HG03175 (cell line): ENCODE measurements around the gene GEN1.
A peak's percentile ranks its signal among the peaks of the same experiment; 100 is the strongest.

Source experiments
- ATAC-seq: cut with Tn5 transposase; IDR thresholded peaks from one replicate; pipeline ENCODE4 v1.9.1; 2021; ENCODE audit warnings: mild to moderate bottlenecking, moderate library complexity; ENCODE audit not compliant: unreplicated experiment

GEN1 gene

GRCh38 chr2:17793296-17793695 is 39.4 kb downstream of the GEN1 start:
- ATAC-seq = no peak

- ATAC-seq = no peak
Observed at GRCh38 chr2:17793803-17794354, 39.9 kb downstream of the GEN1 start.

GRCh38 chr2:17795309-17795708 is 41.4 kb downstream of the GEN1 start:
- no peak for ATAC-seq

- ATAC-seq = no peak
Observed at GRCh38 chr2:17798338-17798737, 44.4 kb downstream of the GEN1 start.

GRCh38 chr2:17799301-17800120 is 45.6 kb downstream of the GEN1 start:
- ATAC-seq = no peak

- ATAC-seq = no peak
Observed at GRCh38 chr2:17800219-17800618, 46.3 kb downstream of the GEN1 start.

GRCh38 chr2:17800693-17801458 is 46.9 kb downstream of the GEN1 start:
- no peak for ATAC-seq

- no peak for ATAC-seq
Observed at GRCh38 chr2:17803497-17803896, 49.6 kb downstream of the GEN1 start.

GRCh38 chr2:17804358-17804757 is 50.4 kb downstream of the GEN1 start:
- ATAC-seq = peak; percentile 68

GRCh38 chr2:17805166-17805565 is 51.2 kb downstream of the GEN1 start:
- ATAC-seq = peak; percentile 52

- no peak for ATAC-seq
Observed at GRCh38 chr2:17805717-17806363, 51.9 kb downstream of the GEN1 start.

- ATAC-seq = peak; percentile 45
Observed at GRCh38 chr2:17813010-17813741, 59.2 kb downstream of the GEN1 start.

GRCh38 chr2:17813742-17814473 is 60.0 kb downstream of the GEN1 start:
- ATAC-seq = peak; percentile 88

- no peak for ATAC-seq
Observed at GRCh38 chr2:17814601-17815000, 60.7 kb downstream of the GEN1 start.

- peak; percentile 34 for ATAC-seq
Observed at GRCh38 chr2:17815468-17816184, 61.7 kb downstream of the GEN1 start.

- ATAC-seq = no peak
Observed at GRCh38 chr2:17816396-17817245, 62.7 kb downstream of the GEN1 start, which contains the start of gene MSGN1. MSGN1 (plus strand) TSS chr2:17816460; CDS start chr2:17816519, 59 bp downstream.

GRCh38 chr2:17818235-17818815 is 64.4 kb downstream of the GEN1 start:
- ATAC-seq = no peak

- ATAC-seq = peak; percentile 1
Observed at GRCh38 chr2:17821080-17821479, 67.1 kb downstream of the GEN1 start.
